ENCODE measurements around the gene KLHL42.

KLHL42 gene

DNA sequence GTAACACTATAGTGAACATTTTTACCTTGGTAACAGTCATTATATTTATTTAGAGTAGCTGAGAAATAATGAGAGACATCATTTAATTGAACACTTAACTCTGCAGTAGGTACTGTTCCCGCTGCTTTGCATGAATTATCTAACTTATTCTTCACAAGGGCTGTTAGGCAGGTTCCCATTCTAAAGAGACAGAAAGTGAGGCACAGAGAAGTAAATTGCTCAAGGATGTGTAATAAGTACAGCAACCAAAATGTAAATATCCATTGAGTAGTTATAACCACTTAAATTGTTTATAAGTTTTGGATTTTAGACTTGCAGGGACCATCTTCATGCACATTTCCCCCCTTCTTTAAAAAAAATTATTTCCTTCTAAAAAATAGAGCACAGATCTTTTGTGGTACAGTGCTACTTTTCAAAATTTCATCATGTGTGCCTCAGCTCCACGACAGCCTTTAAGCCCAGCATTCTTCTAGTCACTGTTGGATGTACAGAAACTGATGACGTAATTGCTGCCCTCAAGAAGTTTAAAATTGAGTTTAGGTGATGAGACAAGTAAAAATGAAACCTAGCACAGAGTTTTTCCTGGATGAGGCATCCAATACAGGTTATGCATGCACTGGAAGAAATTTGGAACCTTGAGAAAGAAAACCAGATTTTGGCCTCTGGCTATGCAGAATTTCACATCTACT is 6.0 kb downstream of the KLHL42 start:
- Histone ChIP-seq H3K27ac (ENCODE audit: low read depth, low read length) (no peak overlapping the region), H3K4me1 (ENCODE audit: control insufficient read depth, insufficient read depth, low read length) (peaks cover 13% of the 10 kb centered on the region), H3K36me3 (ENCODE audit: control insufficient read depth, insufficient read depth, low read length) (peaks cover under 1% of the 10 kb centered on the region)

DNA sequence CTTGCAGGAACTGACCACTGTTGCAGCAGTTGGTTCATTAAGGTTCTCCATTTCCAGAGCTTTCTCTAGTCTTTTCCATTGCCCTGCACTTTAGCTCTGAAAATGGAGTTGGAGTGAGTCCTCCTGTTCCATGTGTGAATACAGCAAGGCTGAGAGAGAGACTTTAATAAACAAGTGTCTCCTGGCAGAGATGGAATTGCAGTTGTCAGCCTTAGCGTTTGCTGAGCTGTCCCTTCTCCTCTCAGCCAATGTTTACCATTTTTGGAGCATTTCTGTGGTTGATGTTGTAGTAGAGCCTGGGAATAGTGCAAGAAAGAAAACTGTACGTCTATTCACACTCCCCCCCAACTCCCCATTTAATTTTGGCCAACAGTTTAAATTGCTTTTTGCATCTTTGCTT is 7.5 kb downstream of the KLHL42 start:
- Histone ChIP-seq H3K9ac (ENCODE audit: low read length) (no peak overlapping the region), H3K4me1 (ENCODE audit: control insufficient read depth, insufficient read depth, low read length) (peaks cover 8% of the 10 kb centered on the region), H3K27ac (ENCODE audit: low read depth, low read length) (peak overlapping the region; percentile 11), H3K36me3 (ENCODE audit: control insufficient read depth, insufficient read depth, low read length) (peaks cover 2% of the 10 kb centered on the region), H3K27me3 (ENCODE audit: control insufficient read depth, insufficient read depth, low read length) (no peaks in the 10 kb centered on the region), H3K4me3 (ENCODE audit: low read length) (no peak overlapping the region)

More for the DNA sequence above, 6.0 kb downstream of the KLHL42 start:
- no peaks in the 10 kb centered on the region for H3K27me3 ChIP-seq (ENCODE audit: control insufficient read depth, insufficient read depth, low read length)
- H3K9ac ChIP-seq (ENCODE audit: low read length), result no peak overlapping the region
- no peak overlapping the region for H3K4me3 ChIP-seq (ENCODE audit: low read length)

DNA sequence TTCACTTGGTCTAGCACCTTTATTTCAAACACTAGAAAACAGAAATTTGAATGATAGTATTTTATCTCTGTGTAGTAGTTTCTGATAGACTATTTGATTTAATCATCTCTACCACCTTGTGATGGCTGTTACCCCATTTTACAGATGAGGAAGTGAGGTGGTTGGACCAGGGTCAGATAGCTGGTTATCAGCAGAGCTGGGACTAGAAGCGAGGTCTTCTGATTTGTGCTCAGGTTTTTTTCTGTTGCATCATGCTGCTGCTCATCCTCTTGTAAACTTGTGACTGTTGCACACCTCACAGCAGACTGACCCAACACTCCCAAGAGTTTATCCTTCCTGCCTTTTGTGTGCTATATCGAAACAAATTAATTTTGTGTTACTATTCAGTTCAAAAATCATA is 10.1 kb downstream of the KLHL42 start:
- Histone ChIP-seq H3K4me1 (ENCODE audit: control insufficient read depth, insufficient read depth, low read length) (peaks cover 8% of the 10 kb centered on the region), H3K9ac (ENCODE audit: low read length) (no peak overlapping the region), H3K27ac (ENCODE audit: low read depth, low read length) (no peak overlapping the region), H3K36me3 (ENCODE audit: control insufficient read depth, insufficient read depth, low read length) (peaks cover 2% of the 10 kb centered on the region), H3K27me3 (ENCODE audit: control insufficient read depth, insufficient read depth, low read length) (no peaks in the 10 kb centered on the region), H3K4me3 (ENCODE audit: low read length) (no peak overlapping the region)

DNA sequence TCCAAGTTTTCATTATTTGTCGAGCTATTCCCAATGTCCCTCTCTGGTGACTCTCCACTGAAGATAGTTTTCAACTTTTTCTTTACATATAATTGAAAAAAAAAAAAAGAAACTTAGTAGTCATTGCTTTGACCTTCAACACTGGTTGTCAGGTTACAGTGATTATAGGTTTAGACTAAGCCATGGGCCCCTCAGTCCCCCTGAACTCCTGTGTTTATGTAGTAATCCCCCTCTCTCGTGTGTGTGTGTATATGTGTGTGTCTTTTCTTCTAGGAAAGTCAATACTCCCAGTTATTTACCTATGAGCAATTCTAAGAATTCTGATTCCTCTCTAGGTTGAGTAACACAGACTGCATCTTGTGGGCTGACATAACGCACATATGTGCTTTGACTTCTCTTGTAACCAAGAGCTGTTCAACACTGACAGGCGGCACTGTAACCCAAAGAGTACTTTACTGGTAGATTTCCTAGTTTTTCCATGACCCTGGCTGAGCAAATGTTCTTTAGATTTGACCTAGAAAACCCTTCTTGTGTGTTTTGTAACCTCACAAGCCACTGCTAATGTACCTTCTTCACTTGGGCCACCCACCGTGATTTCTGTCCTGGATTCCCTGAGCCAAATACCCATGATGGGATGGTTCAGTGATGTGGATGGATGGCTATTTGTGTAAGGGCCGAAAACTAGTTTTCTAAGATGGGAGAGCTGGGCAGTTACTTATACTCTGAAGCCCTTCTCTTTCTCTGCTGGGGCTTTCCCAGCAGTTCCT is 15.0 kb downstream of the KLHL42 start:
- no peaks in the 10 kb centered on the region for H3K4me1 ChIP-seq (ENCODE audit: control insufficient read depth, insufficient read depth, low read length)
- no peak overlapping the region for H3K9ac ChIP-seq (ENCODE audit: low read length)
- no peaks in the 10 kb centered on the region for H3K27me3 ChIP-seq (ENCODE audit: control insufficient read depth, insufficient read depth, low read length)
- peaks cover 13% of the 10 kb centered on the region for H3K36me3 ChIP-seq (ENCODE audit: control insufficient read depth, insufficient read depth, low read length)
- no peak overlapping the region for H3K27ac ChIP-seq (ENCODE audit: low read depth, low read length)
- H3K4me3 ChIP-seq (ENCODE audit: low read length), result no peak overlapping the region

DNA sequence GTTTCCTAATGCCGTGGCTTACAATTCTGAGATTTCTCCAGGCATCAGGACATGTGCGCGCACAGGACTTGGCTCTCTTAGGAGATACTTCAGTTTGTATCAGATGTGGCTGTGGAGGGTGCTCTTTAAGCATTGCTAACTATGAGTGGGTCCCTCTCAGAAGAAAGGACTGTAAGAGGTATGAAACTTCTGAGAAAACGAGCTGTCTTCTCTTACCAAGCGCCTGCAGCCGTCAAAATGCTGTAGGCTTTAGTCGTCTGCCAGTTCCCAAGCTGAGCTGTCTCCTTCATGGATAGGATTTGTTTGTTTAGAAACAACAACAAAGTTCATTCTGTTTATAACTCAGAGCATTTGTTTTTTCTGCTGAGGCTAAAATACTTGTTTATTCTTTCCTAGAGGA is 16.1 kb downstream of the KLHL42 start:
- Histone ChIP-seq H3K4me1 (ENCODE audit: control insufficient read depth, insufficient read depth, low read length) (no peaks in the 10 kb centered on the region), H3K36me3 (ENCODE audit: control insufficient read depth, insufficient read depth, low read length) (peaks cover 11% of the 10 kb centered on the region), H3K4me3 (ENCODE audit: low read length) (no peak overlapping the region), H3K27ac (ENCODE audit: low read depth, low read length) (no peak overlapping the region), H3K27me3 (ENCODE audit: control insufficient read depth, insufficient read depth, low read length) (no peaks in the 10 kb centered on the region), H3K9ac (ENCODE audit: low read length) (no peak overlapping the region)

- H3K4me3 ChIP-seq (ENCODE audit: low read length), result no peak overlapping the region
- H3K27ac ChIP-seq (ENCODE audit: low read depth, low read length), result no peak overlapping the region
- H3K9ac ChIP-seq (ENCODE audit: low read length), result no peak overlapping the region
- peaks cover 11% of the 10 kb centered on the region for H3K36me3 ChIP-seq (ENCODE audit: control insufficient read depth, insufficient read depth, low read length)
- no peaks in the 10 kb centered on the region for H3K4me1 ChIP-seq (ENCODE audit: control insufficient read depth, insufficient read depth, low read length)
- H3K27me3 ChIP-seq (ENCODE audit: control insufficient read depth, insufficient read depth, low read length), result no peaks in the 10 kb centered on the region
Measured at GRCh38 chr12:27797301-27798025, 17.4 kb downstream of the KLHL42 start.

GRCh38 chr12:27800819-27801218 is 20.8 kb downstream of the KLHL42 start:
- H3K4me1 ChIP-seq (ENCODE audit: control insufficient read depth, insufficient read depth, low read length), result no peaks in the 10 kb centered on the region
- no peak overlapping the region for H3K9ac ChIP-seq (ENCODE audit: low read length)
- peaks cover 11% of the 10 kb centered on the region for H3K36me3 ChIP-seq (ENCODE audit: control insufficient read depth, insufficient read depth, low read length)
- no peak overlapping the region for H3K4me3 ChIP-seq (ENCODE audit: low read length)
- no peaks in the 10 kb centered on the region for H3K27me3 ChIP-seq (ENCODE audit: control insufficient read depth, insufficient read depth, low read length)
- H3K27ac ChIP-seq (ENCODE audit: low read depth, low read length), result no peak overlapping the region

DNA sequence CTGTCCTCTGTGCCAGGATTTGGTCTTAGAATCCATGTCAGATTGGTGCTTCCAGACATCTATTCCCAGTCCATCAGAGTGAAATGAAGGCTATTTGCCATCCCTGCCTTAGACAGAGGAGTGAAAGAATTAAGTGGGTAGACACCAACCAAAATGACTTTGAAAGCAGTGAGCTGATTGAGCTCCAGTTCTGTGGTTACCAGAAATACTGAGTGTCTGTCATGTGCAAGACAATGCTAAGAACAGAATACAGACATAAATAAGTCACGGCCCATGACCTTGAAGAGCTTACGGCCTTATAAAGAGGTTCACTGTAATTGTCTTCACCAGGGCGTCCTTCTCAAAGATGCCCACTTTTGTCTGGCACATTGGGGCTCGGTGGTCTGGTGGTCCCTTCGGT is 21.6 kb downstream of the KLHL42 start:
- H3K27me3 ChIP-seq (ENCODE audit: control insufficient read depth, insufficient read depth, low read length), result no peaks in the 10 kb centered on the region
- H3K4me3 ChIP-seq (ENCODE audit: low read length), result no peak overlapping the region
- no peak overlapping the region for H3K27ac ChIP-seq (ENCODE audit: low read depth, low read length)
- peaks cover 11% of the 10 kb centered on the region for H3K36me3 ChIP-seq (ENCODE audit: control insufficient read depth, insufficient read depth, low read length)
- no peak overlapping the region for H3K9ac ChIP-seq (ENCODE audit: low read length)
- H3K4me1 ChIP-seq (ENCODE audit: control insufficient read depth, insufficient read depth, low read length), result no peaks in the 10 kb centered on the region

- peaks cover 9% of the 10 kb centered on the region for H3K36me3 ChIP-seq (ENCODE audit: control insufficient read depth, insufficient read depth, low read length)
- H3K4me3 ChIP-seq (ENCODE audit: low read length), result no peak overlapping the region
- no peak overlapping the region for H3K9ac ChIP-seq (ENCODE audit: low read length)
- no peaks in the 10 kb centered on the region for H3K4me1 ChIP-seq (ENCODE audit: control insufficient read depth, insufficient read depth, low read length)
- H3K27me3 ChIP-seq (ENCODE audit: control insufficient read depth, insufficient read depth, low read length), result no peaks in the 10 kb centered on the region
- H3K27ac ChIP-seq (ENCODE audit: low read depth, low read length), result no peak overlapping the region
Measured at GRCh38 chr12:27802511-27802910, 22.5 kb downstream of the KLHL42 start.

GRCh38 chr12:27802936-27803335 is 22.9 kb downstream of the KLHL42 start:
- H3K4me3 ChIP-seq (ENCODE audit: low read length), result no peak overlapping the region
- H3K27me3 ChIP-seq (ENCODE audit: control insufficient read depth, insufficient read depth, low read length), result no peaks in the 10 kb centered on the region
- peaks cover 4% of the 10 kb centered on the region for H3K36me3 ChIP-seq (ENCODE audit: control insufficient read depth, insufficient read depth, low read length)
- H3K4me1 ChIP-seq (ENCODE audit: control insufficient read depth, insufficient read depth, low read length), result no peaks in the 10 kb centered on the region
- H3K27ac ChIP-seq (ENCODE audit: low read depth, low read length), result no peak overlapping the region
- no peak overlapping the region for H3K9ac ChIP-seq (ENCODE audit: low read length)

- H3K27ac ChIP-seq (ENCODE audit: low read depth, low read length), result no peak overlapping the region
- H3K27me3 ChIP-seq (ENCODE audit: control insufficient read depth, insufficient read depth, low read length), result no peaks in the 10 kb centered on the region
- no peak overlapping the region for H3K9ac ChIP-seq (ENCODE audit: low read length)
- H3K4me1 ChIP-seq (ENCODE audit: control insufficient read depth, insufficient read depth, low read length), result no peaks in the 10 kb centered on the region
- H3K4me3 ChIP-seq (ENCODE audit: low read length), result no peak overlapping the region
- no peaks in the 10 kb centered on the region for H3K36me3 ChIP-seq (ENCODE audit: control insufficient read depth, insufficient read depth, low read length)
Measured at GRCh38 chr12:27805238-27805637, 25.2 kb downstream of the KLHL42 start.

DNA sequence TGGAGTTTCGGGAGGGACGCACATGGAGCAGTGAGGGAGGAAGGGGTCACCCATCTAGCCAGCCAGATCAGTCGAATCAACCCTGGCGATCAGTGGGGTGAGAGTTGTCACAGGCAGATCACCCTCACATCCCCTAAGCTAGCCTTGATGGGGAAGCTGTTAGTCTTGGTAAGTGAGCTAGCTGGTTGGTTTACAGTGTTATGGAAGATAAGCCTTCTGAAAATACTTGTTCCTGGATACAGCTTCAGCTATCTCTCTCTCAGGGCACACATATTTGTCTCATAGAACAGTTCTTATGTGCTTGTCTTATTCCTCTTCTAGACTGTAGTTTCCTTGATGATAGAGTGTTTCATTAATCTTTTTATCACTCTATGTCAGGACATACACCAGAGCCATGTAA is 26.2 kb downstream of the KLHL42 start:
- no peak overlapping the region for H3K4me3 ChIP-seq (ENCODE audit: low read length)
- no peaks in the 10 kb centered on the region for H3K27me3 ChIP-seq (ENCODE audit: control insufficient read depth, insufficient read depth, low read length)
- no peaks in the 10 kb centered on the region for H3K4me1 ChIP-seq (ENCODE audit: control insufficient read depth, insufficient read depth, low read length)
- H3K9ac ChIP-seq (ENCODE audit: low read length), result no peak overlapping the region
- H3K27ac ChIP-seq (ENCODE audit: low read depth, low read length), result no peak overlapping the region
- H3K36me3 ChIP-seq (ENCODE audit: control insufficient read depth, insufficient read depth, low read length), result no peaks in the 10 kb centered on the region
